Endodermal cell (in vitro differentiated cells): ENCODE results near the gene TAMALIN. TPM values are rescaled to one million over a fixed set of nuclear protein-coding genes. Genes with fewer than 3 reads are reported as not detected.
A peak's percentile ranks its signal among the peaks of the same experiment; 100 is the strongest.

Experiments
- DNase-seq: peaks from one replicate; pipeline ENCODE4 v3.0.0-alpha.2; 2017
- H3K27ac ChIP-seq: 2 replicates; pipeline ENCODE4 v1.5.1; 2013; ENCODE audit warnings: mild to moderate bottlenecking, low read depth, low read length, moderate library complexity
- H3K27me3 ChIP-seq: 2 replicates; pipeline ENCODE4 v1.6.1; 2013; ENCODE audit warnings: mild to moderate bottlenecking, low read length, moderate library complexity; ENCODE audit not compliant: insufficient read depth, control insufficient read depth, poor library complexity, severe bottlenecking
- H3K36me3 ChIP-seq: 2 replicates; pipeline ENCODE4 v1.7.0; 2013; ENCODE audit warnings: mild to moderate bottlenecking, low read length, moderate library complexity; ENCODE audit not compliant: control insufficient read depth, insufficient read depth
- H3K4me1 ChIP-seq: one replicate; pipeline ENCODE4 v1.7.0; 2013; ENCODE audit warnings: low read length; ENCODE audit not compliant: control insufficient read depth, insufficient read depth
- H3K4me3 ChIP-seq: 2 replicates; pipeline ENCODE4 v1.5.1; 2013; ENCODE audit warnings: mild to moderate bottlenecking, low read length, moderate library complexity
- H3K9ac ChIP-seq: 2 replicates; pipeline ENCODE4 v1.6.1; 2013; ENCODE audit warnings: mild to moderate bottlenecking, low read length, moderate library complexity; ENCODE audit not compliant: poor library complexity, severe bottlenecking; ENCODE audit errors: extremely low read depth
- H3K9me3 ChIP-seq: 2 replicates; pipeline ENCODE4 v1.6.1; 2013; ENCODE audit warnings: mild to moderate bottlenecking, low read length, moderate library complexity; ENCODE audit not compliant: control insufficient read depth
- H3K27ac Mint-ChIP-seq: 2 replicates; pipeline ENCODE4 v1.8.0; 2020; ENCODE audit warnings: mixed read lengths
- H3K27me3 Mint-ChIP-seq: 2 replicates; pipeline ENCODE4 v1.8.0; 2021; ENCODE audit warnings: mild to moderate bottlenecking, mixed read lengths; ENCODE audit not compliant: insufficient read depth
- H3K36me3 Mint-ChIP-seq: 2 replicates; pipeline ENCODE4 v1.8.0; 2020; ENCODE audit warnings: low read depth, mixed read lengths
- H3K4me1 Mint-ChIP-seq: 2 replicates; pipeline ENCODE4 v1.8.0; 2020; ENCODE audit warnings: mixed read lengths
- H3K4me3 Mint-ChIP-seq: 2 replicates; pipeline ENCODE4 v1.8.0; 2020; ENCODE audit warnings: mild to moderate bottlenecking, moderate library complexity, mixed read lengths
- H3K9me3 Mint-ChIP-seq: 2 replicates; pipeline ENCODE4 v1.8.0; 2020; ENCODE audit warnings: mild to moderate bottlenecking, mixed read lengths
- CTCF ChIP-seq: fragments of 200-600 bp; sonication (generic); conservative IDR thresholded peaks from 2 replicates; pipeline ENCODE4 v1.5.0; 2021; ENCODE audit warnings: antibody characterized with exemption, mild to moderate bottlenecking
- WGBS, 2 experiments: methylation state at CpG; one replicate each; pipeline versions ENCODE4 v1.1.5 to v1.1.7; 2013; ENCODE audit warnings: missing lambda C conversion rate in 2 of 2, mixed read lengths in 1 of 2; ENCODE audit not compliant: insufficient coverage in 1 of 2, insufficient read length in 1 of 2; 5-methylcytosine and 5-hydroxymethylcytosine counted together
- total RNA-seq, 2 donors: library from RNA; stranded (reverse); fragmentation: NEBNext Ultra II Directional in 1 of 2; extraction: Animal tissue kit (Norgen Biotek cat#: 25700) in 1 of 2; gene quantifications; 2 replicates in 1 of 2; 3 replicates in 1 of 2; pipeline ENCODE4 v1.2.1, GENCODE V29; 2021

Gene TAMALIN
- total RNA-seq, 2 donors from 2014 or later: 4.4 to 9.1 TPM

GRCh38 chr12:52015532-52016041, 8.8 kb downstream of the TAMALIN start:
- peaks cover 26% of the 10 kb centered on the region for H3K27me3 ChIP-seq
- peak; percentile 49 for DNase-seq
- no peak overlapping the region for H3K4me3 Mint-ChIP-seq
- H3K4me3 ChIP-seq: no peak overlapping the region
- peaks cover 66% of the 10 kb centered on the region for H3K27me3 Mint-ChIP-seq
- H3K27ac Mint-ChIP-seq: no peak overlapping the region
- H3K9me3 ChIP-seq: peaks cover 7% of the 10 kb centered on the region
- H3K4me1 Mint-ChIP-seq: peaks cover 8% of the 10 kb centered on the region
- peaks cover 4% of the 10 kb centered on the region for H3K4me1 ChIP-seq
- WGBS, 2 experiments: 88 to 89% methylated on average over 5 to 10 of the region's 10 CpGs
- H3K9me3 Mint-ChIP-seq: no peaks in the 10 kb centered on the region
- H3K36me3 ChIP-seq: no peaks in the 10 kb centered on the region
- no peak overlapping the region for H3K9ac ChIP-seq
- no peak for TF ChIP-seq CTCF
- H3K36me3 Mint-ChIP-seq: no peaks in the 10 kb centered on the region
- no peak overlapping the region for H3K27ac ChIP-seq

- Histone ChIP-seq H3K27me3 (peaks cover 47% of the 10 kb centered on the region), H3K4me3 (no peak overlapping the region), H3K27ac (no peak overlapping the region), H3K36me3 (no peaks in the 10 kb centered on the region), H3K9ac (no peak overlapping the region), H3K4me1 (no peaks in the 10 kb centered on the region), H3K9me3 (no peaks in the 10 kb centered on the region)
- no peak for TF ChIP-seq CTCF
- H3K36me3 Mint-ChIP-seq: no peaks in the 10 kb centered on the region
- DNase-seq: no peak
- 56 to 85% methylated on average over 1 to 4 of the region's 4 CpGs for WGBS, 2 experiments
- peaks cover 12% of the 10 kb centered on the region for H3K4me1 Mint-ChIP-seq
- peaks cover 83% of the 10 kb centered on the region for H3K27me3 Mint-ChIP-seq
- no peak overlapping the region for H3K27ac Mint-ChIP-seq
- no peaks in the 10 kb centered on the region for H3K9me3 Mint-ChIP-seq
- no peak overlapping the region for H3K4me3 Mint-ChIP-seq
Measured at GRCh38 chr12:52018433-52019112, 11.8 kb downstream of the TAMALIN start.

- TF ChIP-seq CTCF: no peak
- peaks cover 82% of the 10 kb centered on the region for H3K27me3 Mint-ChIP-seq
- WGBS, 2 experiments: 82 to 90% methylated on average over 5 to 13 of the region's 13 CpGs
- Histone ChIP-seq H3K27ac (no peak overlapping the region), H3K4me1 (no peaks in the 10 kb centered on the region), H3K9me3 (no peaks in the 10 kb centered on the region), H3K4me3 (no peak overlapping the region), H3K9ac (no peak overlapping the region), H3K27me3 (peaks cover 43% of the 10 kb centered on the region), H3K36me3 (no peaks in the 10 kb centered on the region)
- peaks cover 15% of the 10 kb centered on the region for H3K4me1 Mint-ChIP-seq
- H3K36me3 Mint-ChIP-seq: no peaks in the 10 kb centered on the region
- DNase-seq: no peak
- H3K4me3 Mint-ChIP-seq: no peak overlapping the region
- no peaks in the 10 kb centered on the region for H3K9me3 Mint-ChIP-seq
- no peak overlapping the region for H3K27ac Mint-ChIP-seq
Measured at GRCh38 chr12:52019113-52019770, 12.5 kb downstream of the TAMALIN start.
